Astrocyte of the spinal cord (primary cell): Measurements from ENCODE around the gene SLX4IP.

Experiments used
- DNase-seq: peaks from one replicate; pipeline ENCODE4 v3.0.0; 2011; ENCODE audit warnings: low read depth, low spot score
- H3K4me3 ChIP-seq: 2 replicates; pipeline ENCODE4 v1.5.1; 2011; ENCODE audit warnings: low read depth, mild to moderate bottlenecking, low read length, moderate library complexity
- in situ Hi-C: cut with HindIII; loops from 2 replicates; pipeline ENCODE4 v1.10.0; 2017; ENCODE audit warnings: low sequenced_read_pairs
- TF ChIP-seq, protein P1 (sequence below): IDR thresholded peaks from 2 replicates; pipeline ENCODE4 v1.5.1; 2012; ENCODE audit warnings: low read depth, mild to moderate bottlenecking, low read length, inconsistent platforms

Gene SLX4IP

DNA sequence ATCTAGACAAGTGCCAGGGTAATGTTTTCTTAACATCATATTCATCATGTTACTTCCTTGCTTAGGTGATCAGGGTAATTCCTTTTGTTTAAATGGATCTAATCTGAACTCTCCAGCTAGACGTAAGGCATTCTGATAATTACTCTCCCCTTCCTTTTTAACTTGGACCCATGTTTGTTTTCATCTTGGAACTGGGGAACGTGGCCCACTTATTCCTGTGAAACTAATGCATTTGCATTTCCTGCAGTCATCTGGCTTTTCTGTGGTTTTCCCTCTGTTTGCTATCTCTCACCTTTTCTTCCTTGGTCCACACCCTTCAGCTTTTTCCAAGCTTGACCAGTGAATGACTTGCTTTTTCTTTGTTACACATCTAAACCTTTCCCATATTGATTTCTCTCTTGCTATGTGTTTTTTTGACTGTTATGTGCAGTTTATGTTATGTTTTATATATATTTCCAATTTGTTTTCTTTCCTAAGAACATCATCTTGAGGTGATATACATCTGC, 33.3 kb downstream of the SLX4IP start:
- DNase-seq = no peak
- TF ChIP-seq, protein P1, sequence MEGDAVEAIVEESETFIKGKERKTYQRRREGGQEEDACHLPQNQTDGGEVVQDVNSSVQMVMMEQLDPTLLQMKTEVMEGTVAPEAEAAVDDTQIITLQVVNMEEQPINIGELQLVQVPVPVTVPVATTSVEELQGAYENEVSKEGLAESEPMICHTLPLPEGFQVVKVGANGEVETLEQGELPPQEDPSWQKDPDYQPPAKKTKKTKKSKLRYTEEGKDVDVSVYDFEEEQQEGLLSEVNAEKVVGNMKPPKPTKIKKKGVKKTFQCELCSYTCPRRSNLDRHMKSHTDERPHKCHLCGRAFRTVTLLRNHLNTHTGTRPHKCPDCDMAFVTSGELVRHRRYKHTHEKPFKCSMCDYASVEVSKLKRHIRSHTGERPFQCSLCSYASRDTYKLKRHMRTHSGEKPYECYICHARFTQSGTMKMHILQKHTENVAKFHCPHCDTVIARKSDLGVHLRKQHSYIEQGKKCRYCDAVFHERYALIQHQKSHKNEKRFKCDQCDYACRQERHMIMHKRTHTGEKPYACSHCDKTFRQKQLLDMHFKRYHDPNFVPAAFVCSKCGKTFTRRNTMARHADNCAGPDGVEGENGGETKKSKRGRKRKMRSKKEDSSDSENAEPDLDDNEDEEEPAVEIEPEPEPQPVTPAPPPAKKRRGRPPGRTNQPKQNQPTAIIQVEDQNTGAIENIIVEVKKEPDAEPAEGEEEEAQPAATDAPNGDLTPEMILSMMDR = no peak
- no peak overlapping the region for H3K4me3 ChIP-seq
- in situ Hi-C loops = no loop called here

DNA sequence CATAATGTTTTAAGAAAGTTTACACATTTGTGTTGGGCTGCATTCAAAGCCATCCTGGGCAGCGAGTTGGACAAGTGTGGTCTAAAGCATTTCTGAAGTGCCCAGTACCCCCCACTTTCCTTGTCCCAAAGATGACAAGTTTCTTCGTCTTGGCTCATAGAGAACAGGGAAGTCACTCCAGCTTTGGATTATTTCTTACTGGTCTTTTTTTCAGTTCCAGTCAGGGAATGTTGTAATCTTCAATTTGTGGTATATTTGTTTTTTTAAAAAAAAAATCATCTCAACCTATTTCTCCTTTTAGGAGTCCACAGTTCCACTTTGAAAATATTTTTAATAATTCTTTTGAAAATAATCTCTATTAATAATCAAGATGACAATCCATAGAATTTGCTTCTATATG, 34.0 kb downstream of the SLX4IP start:
- in situ Hi-C loops = no loop called here
- TF ChIP-seq, protein P1 = no peak
- DNase-seq = no peak

DNA sequence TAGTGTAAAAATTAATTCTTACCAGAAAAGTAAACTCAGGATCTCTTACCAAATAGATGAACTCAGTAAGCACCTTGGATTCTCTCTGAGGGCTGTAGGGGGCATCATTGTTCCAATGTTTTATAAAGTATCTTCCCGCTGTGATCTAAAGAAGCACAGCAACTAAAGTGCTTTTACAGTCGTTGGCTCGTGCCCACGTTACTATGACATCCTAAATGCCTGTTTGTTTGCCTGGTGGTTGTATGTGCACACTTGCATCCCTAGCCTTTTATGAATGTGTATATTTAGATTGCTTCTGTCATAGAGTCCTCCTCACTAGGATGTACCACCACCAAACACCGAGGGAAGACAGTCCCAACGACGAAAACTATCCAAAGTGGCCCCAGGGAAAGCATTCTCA, 34.5 kb downstream of the SLX4IP start:
- H3K4me3 ChIP-seq = no peak overlapping the region
- in situ Hi-C loops = no loop called here
- TF ChIP-seq, protein P1 = peak; percentile 68
- peak; percentile 93 for DNase-seq

More for the DNA sequence above, 34.0 kb downstream of the SLX4IP start:
- H3K4me3 ChIP-seq = no peak overlapping the region

DNA sequence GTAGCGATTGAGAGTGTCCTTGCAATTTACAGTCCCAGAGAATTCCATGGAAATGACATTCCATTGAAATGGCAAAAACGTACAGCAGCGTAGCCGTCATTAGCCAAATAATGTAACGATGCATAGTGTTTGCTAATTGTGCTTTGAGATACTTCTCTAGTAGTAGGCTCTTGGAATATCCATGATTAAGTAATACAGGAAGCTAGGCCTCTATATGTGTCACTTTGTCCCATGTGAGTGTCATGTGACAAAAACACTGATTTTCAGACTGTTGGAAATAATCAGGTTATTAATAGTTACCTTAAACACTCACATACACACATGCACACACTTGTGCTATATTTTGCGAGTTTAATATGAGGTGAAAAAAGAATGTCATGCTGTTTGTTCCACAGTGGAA, 35.2 kb downstream of the SLX4IP start:
- H3K4me3 ChIP-seq = no peak overlapping the region
- TF ChIP-seq, protein P1 = no peak
- DNase-seq = no peak
- in situ Hi-C loops = no loop called here

DNA sequence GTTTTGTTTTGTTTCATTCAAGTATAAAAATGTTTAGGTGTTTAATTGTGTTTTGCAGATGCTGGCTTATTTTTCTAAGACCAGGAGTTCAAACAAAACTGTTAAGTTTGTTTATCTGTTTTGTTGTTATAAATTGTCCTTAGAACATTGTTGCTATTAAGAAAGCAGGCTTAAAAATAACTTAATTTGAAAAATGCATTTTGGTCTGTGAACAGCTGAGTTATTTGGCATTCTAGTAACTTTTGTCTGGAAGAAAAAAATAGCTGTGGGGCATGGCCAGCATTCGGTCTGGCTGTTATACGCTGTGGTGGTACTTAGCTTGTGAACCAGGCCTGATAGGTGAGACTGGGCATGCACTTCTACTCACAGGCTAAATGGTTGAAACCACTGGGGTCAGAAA, 37.8 kb downstream of the SLX4IP start:
- DNase-seq = no peak
- H3K4me3 ChIP-seq = no peak overlapping the region
- in situ Hi-C loops = no loop called here
- TF ChIP-seq, protein P1 = no peak

DNA sequence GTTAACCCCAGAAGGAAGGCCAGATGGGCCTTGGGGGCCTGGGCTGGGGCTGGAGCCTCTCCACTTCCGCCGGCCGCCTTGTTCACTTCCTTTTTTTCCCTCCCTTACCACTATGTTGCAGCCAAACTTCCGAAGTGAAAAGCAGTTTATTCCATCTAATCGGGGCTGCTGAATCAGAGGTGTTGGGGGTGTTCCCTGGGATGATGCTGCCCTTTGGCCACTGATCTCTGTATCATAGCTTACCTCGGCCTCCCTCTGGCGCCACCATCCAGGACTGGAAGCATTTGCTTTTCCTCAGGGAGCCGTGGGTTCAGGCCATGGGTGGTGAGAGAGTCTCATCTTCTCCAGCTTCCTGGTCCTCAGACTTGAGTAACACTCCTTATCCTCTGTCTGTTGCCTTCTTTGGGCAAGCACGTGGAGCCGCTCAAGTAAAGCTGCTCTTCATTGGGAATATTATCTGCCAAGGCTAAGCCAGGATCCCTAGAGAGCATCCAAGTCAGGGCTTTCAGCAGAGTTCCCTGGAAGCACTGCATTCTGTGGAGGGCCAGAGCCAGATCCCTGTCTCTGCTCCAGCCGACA, 39.6 kb downstream of the SLX4IP start:
- H3K4me3 ChIP-seq = no peak overlapping the region
- no peak for DNase-seq
- TF ChIP-seq, protein P1 = no peak
- in situ Hi-C loops = no loop called here
